HepG2 (cell line): ENCODE results near the gene RGS13. TPM values are rescaled to one million over a fixed set of nuclear protein-coding genes. Genes with fewer than 3 reads are reported as not detected.
A peak's percentile ranks its signal among the peaks of the same experiment; 100 is the strongest.

Source experiments
- DPF2 ChIP-seq: sonication (generic); formaldehyde crosslinking; IDR thresholded peaks from 2 replicates; pipeline ENCODE4 v1.4.0; 2020; ENCODE audit warnings: mild to moderate bottlenecking, low read depth, missing genetic modification reagents, borderline replicate concordance
- HNF4A ChIP-seq: sonication (generic); formaldehyde crosslinking; IDR thresholded peaks from 2 replicates; pipeline ENCODE4 v1.4.0; 2020; ENCODE audit warnings: missing genetic modification reagents
- KDM2A ChIP-seq: sonication (generic); formaldehyde crosslinking; IDR thresholded peaks from 2 replicates; pipeline ENCODE4 v1.4.0; 2020; ENCODE audit warnings: low read depth, missing genetic modification reagents, borderline replicate concordance
- KDM4B ChIP-seq: sonication (generic); formaldehyde crosslinking; IDR thresholded peaks from 2 replicates; pipeline ENCODE4 v1.4.0; 2020; ENCODE audit warnings: missing genetic modification reagents
- KMT2A ChIP-seq: sonication (generic); formaldehyde crosslinking; IDR thresholded peaks from 2 replicates; pipeline ENCODE4 v1.4.0; 2020; ENCODE audit warnings: missing genetic modification reagents
- MATR3 ChIP-seq: sonication (generic); formaldehyde crosslinking; IDR thresholded peaks from 2 replicates; pipeline ENCODE4 v1.4.0; 2020; ENCODE audit warnings: missing genetic modification reagents
- NBN ChIP-seq: fragments of 450-650 bp; conservative IDR thresholded peaks from 2 replicates; pipeline ENCODE4 v1.6.1; 2017
- PHF21A ChIP-seq: sonication (generic); formaldehyde crosslinking; IDR thresholded peaks from 2 replicates; pipeline ENCODE4 v1.5.0; 2020; ENCODE audit warnings: mild to moderate bottlenecking, missing genetic modification reagents
- POLR2G ChIP-seq: fragments of 200-400 bp; formaldehyde crosslinking; IDR thresholded peaks from 2 replicates; pipeline ENCODE4 v1.6.1; 2018; ENCODE audit warnings: mild to moderate bottlenecking, low read depth, low read length, moderate library complexity
- RBM22 ChIP-seq: fragments of 200-400 bp; formaldehyde crosslinking; optimal IDR thresholded peaks from 2 replicates; pipeline ENCODE3; 2017; ENCODE audit warnings: mild to moderate bottlenecking, low read length, moderate library complexity
- TFAP4 ChIP-seq: sonication (generic); IDR thresholded peaks from 2 replicates; pipeline ENCODE4 v1.6.1; 2016; ENCODE audit warnings: low read depth, borderline replicate concordance
- TSC22D2 ChIP-seq: sonication (generic); formaldehyde crosslinking; IDR thresholded peaks from 2 replicates; pipeline ENCODE4 v1.5.1; 2020; ENCODE audit warnings: missing genetic modification reagents, mild to moderate bottlenecking, borderline replicate concordance
- ZBTB43 ChIP-seq: sonication (generic); formaldehyde crosslinking; conservative IDR thresholded peaks from 2 replicates; pipeline ENCODE4 v1.4.0; 2020; ENCODE audit warnings: missing genetic modification reagents
- ZBTB46 ChIP-seq: sonication (generic); formaldehyde crosslinking; IDR thresholded peaks from 2 replicates; pipeline ENCODE4 v1.4.0; 2020; ENCODE audit warnings: mild to moderate bottlenecking, missing genetic modification reagents, borderline replicate concordance
- ZFP36 ChIP-seq: fragments of 150-350 bp; IDR thresholded peaks from 2 replicates; pipeline ENCODE4 v1.6.1; 2018; ENCODE audit warnings: borderline replicate concordance, low read length, low read depth; ENCODE audit not compliant: partially characterized antibody
- ZNF280D ChIP-seq: sonication (generic); formaldehyde crosslinking; IDR thresholded peaks from 2 replicates; pipeline ENCODE4 v1.5.1; 2020; ENCODE audit warnings: mild to moderate bottlenecking, missing genetic modification reagents
- ZNF282 ChIP-seq: fragments of 450-650 bp; IDR thresholded peaks from 2 replicates; pipeline ENCODE4 v1.6.1; 2018; ENCODE audit not compliant: partially characterized antibody
- ZNF3 ChIP-seq: IDR thresholded peaks from 2 replicates; pipeline ENCODE4 v1.7.0; 2017; ENCODE audit warnings: inconsistent platforms
- ZNF34 ChIP-seq: sonication (generic); formaldehyde crosslinking; IDR thresholded peaks from 2 replicates; pipeline ENCODE4 v1.4.0; 2020; ENCODE audit warnings: mild to moderate bottlenecking, missing genetic modification reagents, borderline replicate concordance
- ZNF557 ChIP-seq: sonication (generic); formaldehyde crosslinking; IDR thresholded peaks from 2 replicates; pipeline ENCODE4 v1.4.0; 2020; ENCODE audit warnings: missing genetic modification reagents
- ZNF597 ChIP-seq: sonication (generic); formaldehyde crosslinking; IDR thresholded peaks from 2 replicates; pipeline ENCODE4 v1.5.0; 2020; ENCODE audit warnings: missing genetic modification reagents
- ZNF781 ChIP-seq: sonication (generic); formaldehyde crosslinking; IDR thresholded peaks from 2 replicates; pipeline ENCODE4 v1.5.1; 2020; ENCODE audit warnings: borderline replicate concordance, mild to moderate bottlenecking, missing genetic modification reagents; ENCODE audit errors: not compliant biosample characterization
- polyA plus RNA-seq, 8 experiments: library from polyadenylated mRNA; depleted of rRNA in 3 of 8; stranded (reverse) in 7 of 8; unstranded in 1 of 8; fragments of >200 nt; fragmentation: Illumina TruSeq in 4 of 8; extraction: Trizol in 4 of 8; gene quantifications; 2 replicates each; pipeline versions ENCODE4 v1.2.1 to v1.2.3, GENCODE V29; 2011 to 2016; ENCODE audit warnings: low read depth in 4 of 8, missing spikeins in 1 of 8, mixed read lengths in 1 of 8; ENCODE audit not compliant: insufficient read depth in 1 of 8
- total RNA-seq, 5 experiments: library from RNA; depleted of rRNA; stranded (reverse); fragments of >200 nt; fragmentation: Illumina TruSeq; extraction: Trizol; gene quantifications; 2 replicates each; pipeline ENCODE4 v1.2.3, GENCODE V29; 2016; ENCODE audit warnings: low read depth in 1 of 5

Gene RGS13
- total and polyA plus RNA-seq, 2 of the 13 experiments (the other 11 are each of a cell fraction or from before 2014, with no cell fraction given): not detected

GRCh38 chr1:192698731-192699130 lies 62.8 kb downstream of the RGS13 start (continued):
- TF ChIP-seq ZNF280D (CRISPR knock-in tag) (peak; percentile 94), MATR3 (CRISPR knock-in tag) (no peak), ZNF781 (CRISPR knock-in tag) (no peak), KDM2A (CRISPR knock-in tag) (0 out of 2 replicates have a peak, but pooled peaks have one; percentile 20), POLR2G (no peak), ZNF282 (no peak), DPF2 (CRISPR knock-in tag) (peak; percentile 47; the same call in 1 of the 2 replicates), ZFP36 (no peak), ZNF597 (CRISPR knock-in tag) (no peak), ZNF3 (CRISPR knock-in tag) (0 out of 2 replicates have a peak, but pooled peaks have one; percentile 54), TSC22D2 (CRISPR knock-in tag) (no peak), KMT2A (CRISPR knock-in tag) (no peak), TFAP4 (peak; percentile 87), PHF21A (peak; percentile 42; the same call in 1 of the 2 replicates), HNF4A (peak; percentile 80), ZNF557 (CRISPR knock-in tag) (no peak), KDM4B (CRISPR knock-in tag) (no peak), ZNF34 (CRISPR knock-in tag) (no peak), ZBTB43 (CRISPR knock-in tag) (peak; percentile 60; the same call in 1 of the 2 replicates), ZBTB46 (CRISPR knock-in tag) (no peak), NBN (no peak), RBM22 (no peak)
- TF ChIP-seq, all 625 proteins: peak for 115
